Activated CD8-positive, alpha-beta memory T cell treated with anti-CD3 and anti-CD28 coated beads, Interleukin-2, amount 50 U/mL, for 1 hour (primary cell): ENCODE measurements around the gene ROM1.
"Not testable (repeated sequence)": the region's sequence is repeated elsewhere in the genome, so short reads cannot be mapped to it uniquely, and the experiment has no call there.

Source experiments
- DNase-seq: peaks from one replicate; pipeline ENCODE4 v3.0.0-alpha.2; 2020; ENCODE audit errors: extremely low read depth

ROM1 gene

GRCh38 chr11:62648967-62649364 lies 35.9 kb downstream of the ROM1 start:
- no peak for DNase-seq

DNA sequence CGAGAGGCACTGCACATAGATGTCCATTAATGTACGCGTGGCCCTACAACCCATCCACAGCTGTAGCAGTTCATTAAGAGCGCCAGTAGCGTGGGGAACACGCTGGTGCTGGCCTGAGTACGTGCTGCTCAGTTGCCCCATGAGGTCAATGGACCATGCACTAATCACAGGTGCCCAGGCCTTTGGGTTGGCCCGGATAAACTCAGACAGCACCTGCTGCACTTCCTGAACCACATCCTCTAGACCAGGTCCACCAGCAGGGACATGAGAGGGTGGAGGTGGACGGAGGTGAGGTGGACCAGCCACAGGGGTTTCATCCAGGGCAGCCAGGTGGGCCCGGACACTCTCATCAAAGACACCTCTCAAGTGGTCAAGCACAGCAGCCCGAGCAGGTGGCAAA lies 36.4 kb downstream of the ROM1 start:
- DNase-seq, result no peak

- DNase-seq, result not testable (repeated sequence)
Measured at GRCh38 chr11:62650283-62650682, 37.2 kb downstream of the ROM1 start.

GRCh38 chr11:62652161-62653006 lies 39.3 kb downstream of the ROM1 start:
- no peak for DNase-seq

DNA sequence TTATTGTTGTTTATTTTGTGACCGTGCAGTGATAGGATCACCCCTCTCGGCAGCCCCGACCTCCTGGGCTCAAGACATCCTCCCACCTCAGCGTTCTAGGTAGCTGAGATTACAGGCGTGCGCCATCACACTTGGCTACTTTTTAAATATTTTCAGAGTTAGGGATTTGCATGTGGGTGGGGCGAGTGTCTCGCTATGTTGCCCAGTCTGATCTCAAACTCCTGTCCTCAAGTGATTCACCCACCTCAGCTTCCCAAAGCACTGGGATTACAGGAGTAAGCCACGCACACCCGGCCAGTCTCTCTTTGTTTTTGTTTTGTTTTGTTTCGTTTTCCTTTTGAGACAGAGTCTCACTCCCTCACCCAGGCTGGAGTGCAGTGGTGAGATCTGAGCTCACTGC lies 41.2 kb downstream of the ROM1 start:
- DNase-seq, result no peak

DNA sequence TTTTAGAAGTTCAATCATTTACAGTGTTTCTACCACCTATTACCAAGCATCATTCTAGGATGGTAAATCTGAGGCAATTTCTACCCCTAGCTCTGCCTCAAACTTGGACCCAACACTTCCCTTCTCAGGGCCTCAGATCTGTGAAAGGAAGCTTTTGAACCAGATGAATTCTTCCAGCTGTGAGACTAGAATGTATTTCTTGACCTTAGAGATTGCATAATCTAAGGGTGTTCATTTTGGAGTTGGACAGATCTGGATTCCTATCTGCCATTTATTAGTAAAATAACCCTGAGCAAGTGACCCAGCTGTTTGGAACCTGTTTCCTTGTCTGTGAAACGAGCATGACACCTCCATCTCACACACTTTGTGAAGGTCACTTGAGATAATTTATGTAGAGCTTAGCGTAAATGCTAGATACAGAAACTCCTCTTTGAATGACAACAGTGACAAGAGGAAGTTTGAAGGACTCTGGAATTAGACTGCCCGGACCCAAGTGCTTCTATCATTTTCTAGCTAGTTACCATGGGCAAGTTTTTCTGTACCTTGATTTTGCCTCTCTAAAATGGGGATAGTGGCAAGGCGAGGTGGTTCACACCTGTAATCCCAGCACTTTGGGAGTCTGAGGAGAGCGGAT lies 43.9 kb downstream of the ROM1 start:
- DNase-seq, result no peak

GRCh38 chr11:62664405-62665074 lies 51.5 kb downstream of the ROM1 start:
- no peak for DNase-seq
